Fibroblast of lung (primary cell): ENCODE data around the gene MRNIP.

ENCODE experiments used
- CTCF ChIP-seq, 2 donors: IDR thresholded peaks in 1 of 2; conservative IDR thresholded peaks in 1 of 2; 1 replicate in 1 of 2; 2 replicates in 1 of 2; pipeline ENCODE4 v1.5.1; 2011 to 2012; ENCODE audit warnings: low read length in 2 of 2, control low read depth in 1 of 2, inconsistent platforms in 1 of 2, low read depth in 1 of 2, mild to moderate bottlenecking in 1 of 2
- EZH2 ChIP-seq: IDR thresholded peaks from 2 replicates; pipeline ENCODE4 v1.5.1; 2012; ENCODE audit warnings: low read length, control low read depth, mild to moderate bottlenecking; ENCODE audit errors: missing control alignments

GRCh38 chr5:179799644-179799973 lies 59.0 kb downstream of the MRNIP start:
- TF ChIP-seq EZH2 (no peak), CTCF (conservative IDR thresholded peaks at IDR 0.05 in 1 of 2, IDR thresholded peaks at IDR 0.05 in 1 of 2; ENCODE audit: low read depth in 1 of 2, low read length in 2 of 2) (no peak)
